Spleen (tissue), 11 donors: Measurements from ENCODE around the gene ABO. TPM values are rescaled to one million over a fixed set of nuclear protein-coding genes. Genes with fewer than 3 reads are reported as not detected.
A peak's percentile ranks its signal among the peaks of the same experiment; 100 is the strongest.
"Not testable (repeated sequence)": the region's sequence is repeated elsewhere in the genome, so short reads cannot be mapped to it uniquely, and the experiment has no call there.

Experiments
- DNase-seq: peaks from one replicate; pipeline ENCODE4 v3.0.0-alpha.2; 2020
- H3K27ac ChIP-seq, 8 donors: fragments of 200-600 bp; sonication (generic) in 7 of 8; 1 replicate in 4 of 8; 2 replicates in 4 of 8; pipeline versions ENCODE4 v1.5.0 to v1.8.0; 2016 to 2021; ENCODE audit warnings: inconsistent platforms in 4 of 8, mild to moderate bottlenecking in 4 of 8, moderate library complexity in 1 of 8
- H3K27me3 ChIP-seq, 7 donors: fragments of 200-600 bp; sonication (generic) in 6 of 7; replicated peaks in 1 of 7; 1 replicate in 4 of 7; 2 replicates in 3 of 7; pipeline versions ENCODE4 v1.5.0 to v1.8.0; 2016 to 2021; ENCODE audit warnings: inconsistent platforms in 3 of 7, mild to moderate bottlenecking in 1 of 7
- H3K36me3 ChIP-seq, 6 donors: fragments of 200-600 bp; sonication (generic) in 5 of 6; 1 replicate in 4 of 6; 2 replicates in 2 of 6; pipeline versions ENCODE4 v1.5.0 to v1.8.0; 2016 to 2021; ENCODE audit warnings: inconsistent platforms in 2 of 6
- H3K4me1 ChIP-seq, 6 donors: fragments of 200-600 bp; sonication (generic) in 5 of 6; 1 replicate in 3 of 6; 2 replicates in 3 of 6; pipeline versions ENCODE4 v1.5.0 to v1.8.0; 2016 to 2021; ENCODE audit warnings: inconsistent platforms in 3 of 6
- H3K4me3 ChIP-seq, 8 donors: fragments of 200-600 bp; sonication (generic) in 7 of 8; 1 replicate in 4 of 8; 2 replicates in 4 of 8; pipeline versions ENCODE4 v1.5.0 to v1.8.0; 2016 to 2021; ENCODE audit warnings: inconsistent platforms in 4 of 8, mild to moderate bottlenecking in 4 of 8, moderate library complexity in 2 of 8
- H3K9me3 ChIP-seq, 8 donors: fragments of 200-600 bp; sonication (generic) in 7 of 8; 1 replicate in 4 of 8; 2 replicates in 4 of 8; pipeline versions ENCODE4 v1.5.0 to v1.8.0; 2016 to 2021; ENCODE audit warnings: inconsistent platforms in 4 of 8
- CTCF ChIP-seq, 11 experiments: fragments of 200-600 bp in 7 of 11; fragments of 450-650 bp in 4 of 11; sonication (generic) in 4 of 11; IDR thresholded peaks in 8 of 11; conservative IDR thresholded peaks in 3 of 11; 1 replicate in 7 of 11; 2 replicates in 4 of 11; pipeline versions ENCODE4 v1.4.0 to v1.8.0; 2016 to 2021; ENCODE audit warnings: antibody characterized with exemption in 11 of 11, inconsistent platforms in 4 of 11, mild to moderate bottlenecking in 1 of 11
- POLR2A ChIP-seq, 3 donors: fragments of 450-650 bp; IDR thresholded peaks; one replicate each; pipeline ENCODE4 v1.5.1; 2017; ENCODE audit warnings: antibody characterized with exemption in 3 of 3, mild to moderate bottlenecking in 1 of 3
- POLR2AphosphoS5 ChIP-seq, 3 donors: sonication (generic); formaldehyde crosslinking; IDR thresholded peaks; one replicate each; pipeline ENCODE4 v1.5.1; 2017; ENCODE audit warnings: antibody characterized with exemption in 3 of 3
- WGBS, 5 donors: extraction: QIAGEN DNeasy Blood & Tissue Kit in 3 of 5; methylation state at CpG; one replicate each; pipeline versions ENCODE4 v1.1.5 to v1.1.7; 2013 to 2018; 5-methylcytosine and 5-hydroxymethylcytosine counted together
- intact Hi-C: fragments of 100-400 bp; cut with DNase I; formaldehyde crosslinking; loops from one replicate; pipeline ENCODE4 v1.15.0; 2023; ENCODE audit warnings: low total_unique reads
- polyA plus RNA-seq, 3 donors: library from polyadenylated mRNA; stranded (reverse); fragments of 200-250 nt; gene quantifications; one replicate each; pipeline ENCODE4 v1.2.1, GENCODE V29; 2013
- total RNA-seq, 7 donors: library from RNA; depleted of rRNA in 3 of 7; stranded (reverse); fragments of >200 nt in 3 of 7; fragmentation: NEBNext Ultra II Directional in 4 of 7; extraction: Animal tissue kit (Norgen Biotek cat#: 25700) in 4 of 7; gene quantifications; one replicate each; pipeline versions ENCODE4 v1.1.0 to v1.2.1, GENCODE V29; 2016 to 2021
- donor health status: healthy with polysubstance abuse.
- donor health status: DM: no; HTN: no; CAD: no; lungs with moderate emphysema.
- donor health status: DM: no; HTN: no; CAD: no.
- donor health status: Bipolar disorder and iron deficiency.
- donor health status: healthy.
- donor health status: DM: no; HTN: no; CAD: no.
- donor health status: DM: yes; HTN: yes; CAD: no.

Gene ABO
- total and polyA plus RNA-seq, 10 donors, result 0.26 to 5.8 (median 2.3) TPM

DNA sequence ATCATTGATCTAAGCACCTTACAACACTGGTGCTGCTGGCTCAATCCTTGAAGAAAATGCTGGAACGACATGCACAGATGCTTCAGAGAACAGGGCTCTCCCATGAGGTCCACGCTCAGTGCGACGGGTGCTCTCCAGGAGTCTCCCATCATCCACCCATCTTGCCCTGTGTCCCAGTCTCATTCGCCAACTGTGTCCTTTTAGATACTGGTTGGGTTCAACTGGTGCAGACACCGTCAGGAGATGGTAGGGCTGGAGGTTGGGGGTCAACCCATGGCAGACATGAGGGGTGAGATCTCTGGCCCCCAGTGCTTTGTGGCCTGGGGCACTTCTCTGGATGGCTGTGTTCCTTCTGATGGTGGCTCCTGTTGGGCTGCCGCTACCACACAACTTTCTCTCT, 64.4 kb downstream of the ABO start:
- no peaks in the 10 kb centered on the region for H3K4me1 ChIP-seq
- peak; percentile 37 for DNase-seq
- 85 to 92% (median 91%) methylated on average over 7 of the region's 7 CpGs for WGBS, 5 donors
- intact Hi-C loops, result no loop called here
- H3K27me3 ChIP-seq, result peaks cover 0 to 51% (median 0%) of the 10 kb centered on the region in 7 donors
- peaks cover 0 to 11% (median 0%) of the 10 kb centered on the region in 8 donors for H3K9me3 ChIP-seq
- no peak for TF ChIP-seq CTCF (IDR thresholded peaks at IDR 0.05 in 8 of 11, conservative IDR thresholded peaks at IDR 0.05 in 3 of 11)
- TF ChIP-seq POLR2AphosphoS5 (IDR thresholded peaks at IDR 0.05), result no peak
- TF ChIP-seq POLR2A (IDR thresholded peaks at IDR 0.05), result no peak
- no peak overlapping the region for H3K27ac ChIP-seq
- no peaks in the 10 kb centered on the region for H3K36me3 ChIP-seq
- no peak overlapping the region for H3K4me3 ChIP-seq

DNA sequence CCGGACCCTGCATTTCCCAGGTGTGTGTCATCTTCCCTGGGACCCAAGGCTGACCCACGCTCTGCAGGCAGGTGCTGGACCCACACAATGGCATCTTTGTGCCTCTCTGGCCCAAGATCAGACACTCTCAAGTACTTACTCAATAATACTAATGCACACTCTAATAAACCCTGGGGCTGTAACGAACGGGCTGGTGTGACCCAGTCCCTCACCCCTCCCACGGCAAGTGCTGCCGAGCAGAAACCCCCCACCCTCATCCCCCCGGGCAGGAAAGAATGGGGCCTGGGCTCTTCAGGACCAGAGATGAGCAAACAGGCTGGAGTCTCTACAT, 64.8 kb downstream of the ABO start:
- TF ChIP-seq CTCF (IDR thresholded peaks at IDR 0.05 in 8 of 11, conservative IDR thresholded peaks at IDR 0.05 in 3 of 11), result no peak
- TF ChIP-seq POLR2AphosphoS5 (IDR thresholded peaks at IDR 0.05), result no peak
- no peak for TF ChIP-seq POLR2A (IDR thresholded peaks at IDR 0.05)
- H3K36me3 ChIP-seq, result no peaks in the 10 kb centered on the region
- peaks cover 0 to 11% (median 0%) of the 10 kb centered on the region in 8 donors for H3K9me3 ChIP-seq
- WGBS, 5 donors, result 65 to 68% (median 67%) methylated on average over 7 of the region's 7 CpGs
- H3K27ac ChIP-seq, result no peak overlapping the region
- peaks cover 0 to 56% (median 0%) of the 10 kb centered on the region in 7 donors for H3K27me3 ChIP-seq
- H3K4me1 ChIP-seq, result no peaks in the 10 kb centered on the region
- H3K4me3 ChIP-seq, result no peak overlapping the region
- intact Hi-C loops, result no loop called here
- DNase-seq, result no peak

- intact Hi-C loops, H3K27ac ChIP-seq, H3K9me3 ChIP-seq, H3K4me1 ChIP-seq, H3K36me3 ChIP-seq, H3K4me3 ChIP-seq: not testable (repeated sequence)
- H3K27me3 ChIP-seq, result peaks cover 0 to 62% (median 0%) of the 10 kb centered on the region in 7 donors
- DNase-seq, result peak; percentile 44
- WGBS, 5 donors, result 76 to 84% (median 82%) methylated on average over 18 to 29 of the region's 29 CpGs
These were observed 65.4 kb downstream of the ABO start for GRCh38 chr9:133209327-133210201.

GRCh38 chr9:133208880-133209300, 66.1 kb downstream of the ABO start, which contains the start of gene OBP2B:
OBP2B (minus strand) TSS chr9:133209250; CDS start chr9:133209199, 51 bp downstream.
- not testable (repeated sequence) for H3K27ac ChIP-seq
- WGBS, 5 donors, result 77 to 94% (median 78%) methylated on average over 7 to 11 of the region's 18 CpGs; no CpG with 5 or more reads in 1 of the 5 donors
- peak; percentile 41 for DNase-seq

DNA sequence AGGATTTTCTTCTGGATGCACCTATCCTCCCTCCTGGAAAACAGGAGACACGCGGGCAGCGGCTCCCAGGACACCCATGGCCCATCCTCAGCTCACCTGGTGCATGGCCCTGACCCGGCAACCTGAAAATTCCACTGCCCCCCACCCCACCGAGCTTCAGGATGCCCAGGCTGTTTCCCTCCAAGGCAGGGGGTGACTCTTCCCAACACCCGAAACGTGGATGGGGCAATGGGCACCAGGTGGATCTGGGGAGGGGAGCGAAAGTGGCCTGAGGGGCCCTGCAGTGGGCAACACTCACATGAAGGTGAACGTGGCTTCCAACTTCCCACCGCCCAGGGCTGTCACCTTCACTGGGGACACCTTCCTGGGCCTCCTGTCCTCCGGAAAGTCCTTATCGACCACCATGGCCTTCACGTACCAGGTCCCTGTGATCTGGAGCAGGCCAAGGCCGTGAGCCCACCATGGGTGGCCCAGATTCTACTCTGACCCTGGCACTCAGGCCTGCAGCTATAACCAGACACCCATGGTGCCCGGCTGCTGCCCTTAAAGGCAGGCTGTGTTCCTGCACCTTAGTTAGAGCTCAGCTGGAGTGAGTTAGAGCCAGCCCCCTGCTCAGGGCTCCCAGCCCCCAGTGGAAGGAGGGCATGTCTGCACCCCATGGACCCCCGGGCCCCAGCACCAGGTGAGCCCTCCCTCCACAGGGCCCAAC, 66.7 kb downstream of the ABO start:
- H3K9me3 ChIP-seq, H3K4me1 ChIP-seq, H3K36me3 ChIP-seq, H3K4me3 ChIP-seq, intact Hi-C loops, H3K27ac ChIP-seq: not testable (repeated sequence)
- peak; percentile 47 for DNase-seq
- H3K27me3 ChIP-seq, result peaks cover 0 to 74% (median 0%) of the 10 kb centered on the region in 7 donors
- 83 to 90% (median 88%) methylated on average over 11 to 13 of the region's 16 CpGs for WGBS, 5 donors

More at GRCh38 chr9:133208880-133209300, 66.1 kb downstream of the ABO start, which contains the start of gene OBP2B:
- H3K36me3 ChIP-seq, H3K4me3 ChIP-seq, intact Hi-C loops, H3K4me1 ChIP-seq, H3K9me3 ChIP-seq: not testable (repeated sequence)
- peaks cover 0 to 69% (median 0%) of the 10 kb centered on the region in 7 donors for H3K27me3 ChIP-seq
